HG03558 (cell line): ENCODE results near the gene RBMX.
"Not testable (repeated sequence)": the region's sequence is repeated elsewhere in the genome, so short reads cannot be mapped to it uniquely, and the experiment has no call there.

ENCODE experiments used
- ATAC-seq: cut with Tn5 transposase; IDR thresholded peaks from one replicate; pipeline ENCODE4 v1.9.1; 2021; ENCODE audit warnings: moderate number of reproducible peaks; ENCODE audit not compliant: unreplicated experiment; ENCODE audit errors: extremely low read depth

Gene RBMX

DNA sequence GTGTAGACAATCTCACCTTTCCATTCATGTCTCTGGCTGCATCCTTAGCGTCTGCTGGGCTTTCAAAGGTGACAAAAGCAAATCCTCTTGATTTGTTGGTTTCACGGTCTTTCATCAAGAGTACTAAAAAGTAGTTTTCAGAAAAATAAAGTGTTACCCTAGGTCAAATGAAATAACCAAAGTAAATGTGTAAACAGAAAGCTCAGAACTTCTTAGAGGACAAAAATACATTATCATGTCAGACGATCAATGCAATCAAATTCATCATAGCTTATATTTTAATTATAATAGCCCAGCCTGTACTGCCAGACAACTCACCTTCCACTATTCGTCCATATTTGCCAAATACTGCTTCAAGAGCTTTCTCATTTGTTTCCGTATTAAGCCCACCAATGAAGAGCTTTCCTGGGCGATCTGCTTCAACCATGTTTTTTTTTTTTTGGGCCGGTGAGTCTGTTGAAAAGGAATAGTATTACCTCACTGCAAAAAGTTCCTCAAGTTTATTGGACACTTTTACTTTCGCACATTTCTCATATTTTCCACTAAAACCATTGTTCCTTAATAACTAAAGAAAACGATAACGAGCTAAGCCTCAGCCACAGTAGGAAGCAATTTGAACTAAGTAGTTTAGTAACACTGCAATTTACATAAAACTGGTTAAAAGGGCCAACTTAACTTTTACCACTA is 1.4 kb downstream of the RBMX start:
- no peak for ATAC-seq

DNA sequence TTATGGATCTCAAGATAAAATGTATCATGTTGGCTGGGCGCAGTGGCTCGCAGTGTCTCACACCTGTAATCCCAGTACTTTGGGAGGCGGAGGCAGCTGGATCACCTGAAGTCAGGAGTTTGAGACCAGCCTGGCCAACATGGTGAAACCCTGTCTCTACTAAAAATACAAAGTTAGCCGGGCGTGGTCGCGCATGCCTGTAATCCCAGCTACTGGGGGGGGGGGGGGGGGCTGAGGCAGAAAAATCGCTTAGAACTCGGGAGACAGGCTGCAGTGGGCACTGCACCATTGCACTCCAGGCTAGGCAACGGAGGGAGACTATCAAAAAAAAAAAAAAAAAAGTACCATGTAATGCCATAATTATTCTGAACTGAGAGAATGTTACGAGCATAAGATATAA is 2.1 kb downstream of the RBMX start:
- ATAC-seq: no peak

DNA sequence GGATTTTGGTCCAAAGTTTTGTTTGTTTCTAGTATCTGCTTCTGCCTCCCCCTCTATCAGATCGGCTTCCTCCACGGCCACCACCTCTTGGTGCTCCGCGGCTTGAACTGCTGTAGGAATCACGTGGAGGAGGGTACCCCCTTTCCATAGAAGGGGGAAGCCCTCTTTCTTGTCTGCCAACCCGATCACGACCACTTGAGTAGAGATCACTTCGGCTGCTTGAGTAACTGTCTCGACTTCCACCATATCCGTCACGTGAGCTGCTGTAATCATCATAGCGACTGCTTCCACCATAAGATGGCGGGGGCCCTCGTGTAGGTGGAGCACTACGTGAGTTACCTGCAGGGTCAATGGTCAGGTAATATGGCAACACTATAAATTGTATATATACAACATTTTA is 6.4 kb downstream of the RBMX start:
- ATAC-seq: not testable (repeated sequence)

DNA sequence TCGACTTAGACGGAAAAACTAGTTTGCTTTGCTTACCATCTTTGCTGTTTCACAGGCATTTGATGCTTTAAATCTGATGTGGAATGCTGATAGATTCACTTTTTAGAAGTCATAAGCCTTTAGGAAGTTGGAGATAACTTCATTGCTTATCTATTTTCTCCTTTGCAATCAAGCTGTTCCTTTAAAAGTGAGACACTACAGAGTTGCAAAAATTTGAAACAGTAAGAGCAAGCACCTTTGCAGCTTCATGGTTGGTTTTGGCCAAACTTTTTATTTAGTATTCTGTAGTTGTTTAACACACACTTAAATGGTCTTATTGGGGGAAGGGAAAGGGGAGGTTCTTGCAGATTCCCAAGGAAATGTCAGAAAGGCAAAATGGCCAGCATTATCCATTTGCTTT is 7.3 kb downstream of the RBMX start:
- ATAC-seq: not testable (repeated sequence)

DNA sequence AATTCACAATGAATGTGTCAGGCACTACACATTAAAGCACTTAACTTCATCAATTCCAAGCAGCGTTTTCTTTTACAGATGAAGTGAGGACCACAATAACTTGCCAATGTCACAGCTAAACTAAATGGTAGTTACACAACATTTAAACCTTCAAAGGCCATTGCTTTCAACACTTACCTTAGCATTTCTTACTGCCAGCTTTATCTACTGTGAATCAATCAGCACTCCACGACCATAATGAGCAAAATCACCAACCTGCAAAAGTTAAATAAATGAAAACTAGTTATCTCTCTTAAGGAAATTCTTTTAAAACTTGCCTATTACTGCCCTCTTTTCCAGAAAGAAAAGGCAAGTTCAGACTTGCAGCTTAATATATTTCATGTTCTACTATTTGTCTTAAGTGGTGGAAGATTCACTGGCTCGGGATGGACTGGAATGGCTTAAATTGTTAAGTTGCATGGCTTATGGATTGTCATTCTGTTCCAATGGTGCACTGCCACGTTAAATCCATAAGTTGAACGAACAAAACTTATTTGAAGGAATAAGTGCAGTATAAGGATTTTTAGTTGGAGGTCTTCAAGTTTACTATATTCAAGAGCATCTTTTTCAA is 8.3 kb downstream of the RBMX start:
- no peak for ATAC-seq

DNA sequence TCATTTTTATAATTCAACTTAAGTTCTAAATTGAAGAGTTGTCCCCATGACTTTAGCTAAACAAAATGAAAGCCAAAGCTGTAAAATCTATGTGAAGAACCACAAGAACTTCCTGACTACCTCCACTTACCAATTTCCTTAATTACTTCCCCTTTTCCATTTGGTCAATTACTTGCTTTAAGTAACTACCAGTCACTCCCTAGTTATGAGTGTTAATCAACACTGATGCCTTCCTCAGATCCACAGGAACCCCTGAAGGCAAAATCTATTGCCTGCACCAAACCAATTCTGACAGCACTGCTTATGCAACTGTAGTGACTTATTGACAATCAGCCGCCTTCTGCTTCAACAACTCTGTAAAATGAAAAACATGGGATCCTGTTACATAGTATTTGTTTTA is 10.5 kb downstream of the RBMX start:
- no peak for ATAC-seq

DNA sequence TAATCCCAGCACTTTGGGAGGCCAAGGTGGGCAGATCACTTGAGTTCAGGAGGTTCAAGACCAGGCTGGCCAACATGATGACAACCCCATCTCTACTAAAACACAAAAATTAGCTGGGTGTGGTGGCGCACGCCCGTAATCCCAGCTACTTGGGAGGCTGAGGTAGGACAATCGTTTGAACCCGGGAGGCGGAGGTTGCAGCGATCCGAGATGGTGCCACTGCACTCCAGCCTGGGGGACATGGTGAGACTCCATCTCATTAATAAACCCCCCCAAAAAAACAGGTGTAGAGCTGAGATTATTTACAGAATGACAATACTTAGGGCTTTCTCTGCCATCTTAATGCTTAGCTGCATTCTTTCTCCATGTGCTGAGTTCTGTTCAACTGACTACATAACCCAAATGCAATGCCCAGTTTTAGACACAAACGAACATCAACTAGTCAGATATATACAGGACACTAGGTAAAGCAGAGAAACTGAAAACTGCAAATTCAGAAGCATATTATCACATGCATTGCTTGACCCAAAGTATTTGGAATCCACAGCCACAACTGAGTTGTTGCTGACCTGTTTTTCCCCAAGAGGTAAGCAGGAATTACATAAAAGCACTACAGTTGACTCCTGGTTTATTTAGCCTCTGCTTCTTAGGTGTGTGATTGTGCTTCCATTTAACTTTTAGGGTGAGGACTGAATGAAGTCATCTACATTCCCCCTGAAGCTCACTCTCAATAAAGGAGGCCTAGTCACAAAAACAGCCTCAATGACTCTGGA is 12.1 kb downstream of the RBMX start:
- ATAC-seq: no peak

DNA sequence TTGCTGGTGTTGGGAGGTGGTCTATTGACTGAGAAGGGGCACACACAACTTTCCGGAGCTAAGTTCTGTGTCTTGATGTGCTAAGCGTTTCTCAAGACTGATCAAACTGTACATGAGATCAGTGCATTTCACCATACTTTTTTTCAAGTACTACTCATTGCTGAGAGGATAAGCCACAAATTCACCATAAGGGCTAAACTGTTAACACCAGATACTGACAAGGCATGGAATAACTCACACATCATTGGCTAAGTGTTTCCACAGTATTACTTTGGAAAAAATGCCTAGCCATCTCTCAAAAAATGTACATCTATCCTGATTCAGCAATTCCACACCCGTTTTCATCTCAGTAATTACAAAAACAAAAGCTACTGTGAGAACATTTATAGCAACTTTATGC is 13.0 kb downstream of the RBMX start:
- no peak for ATAC-seq

DNA sequence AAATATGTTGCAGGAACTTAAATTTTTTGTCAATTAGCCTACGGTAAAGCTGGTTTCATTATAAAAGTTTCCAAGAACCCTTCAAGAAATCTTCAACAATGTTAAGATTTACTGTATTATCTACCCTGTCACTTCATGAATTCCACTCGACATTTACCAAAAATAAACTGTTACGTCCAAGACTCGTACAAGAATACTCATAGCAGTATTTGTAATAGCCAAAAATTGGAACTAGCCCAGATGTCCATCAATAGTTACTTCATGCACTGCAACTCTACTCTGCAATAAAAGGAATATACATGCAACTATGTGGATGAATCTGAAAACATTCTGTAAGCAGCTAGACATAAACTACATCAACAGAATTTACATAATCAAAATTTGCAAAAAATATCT is 13.4 kb downstream of the RBMX start:
- ATAC-seq: no peak

DNA sequence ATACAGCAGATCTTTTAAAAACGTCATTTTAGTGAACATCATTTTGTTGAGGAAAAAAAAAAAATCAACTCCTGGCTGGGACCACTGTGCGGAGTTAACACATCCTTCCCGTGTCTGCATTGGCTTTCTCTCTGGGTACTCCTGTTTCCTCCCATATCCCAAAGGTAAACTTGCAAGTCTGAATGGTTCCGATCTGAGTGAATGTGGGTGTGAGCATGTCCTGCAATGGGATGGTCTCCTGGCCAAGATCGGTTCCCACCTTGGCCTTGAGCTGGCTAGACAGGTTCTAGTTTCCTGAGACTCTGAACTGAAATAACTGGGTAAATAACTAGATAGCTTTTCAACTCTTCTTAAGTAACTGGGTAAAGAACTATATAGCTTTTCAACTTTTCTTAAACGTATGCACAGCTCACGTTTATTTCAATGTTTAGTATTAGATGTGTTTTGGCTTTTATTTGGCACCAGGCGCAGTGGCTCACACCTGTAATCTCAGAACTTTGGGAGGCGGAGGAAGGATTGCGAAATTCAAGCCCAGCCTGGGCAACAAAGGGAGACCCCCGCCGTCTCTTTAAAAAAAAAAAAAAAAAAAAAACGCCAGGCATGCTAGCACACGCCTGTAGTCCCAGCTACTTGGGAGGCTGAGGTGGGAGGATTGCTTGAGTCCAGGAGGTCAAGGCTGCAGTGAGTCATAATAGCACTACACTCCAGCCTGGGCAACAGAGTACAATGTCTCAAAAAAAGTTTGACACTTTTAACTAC is 14.0 kb downstream of the RBMX start:
- no peak for ATAC-seq

DNA sequence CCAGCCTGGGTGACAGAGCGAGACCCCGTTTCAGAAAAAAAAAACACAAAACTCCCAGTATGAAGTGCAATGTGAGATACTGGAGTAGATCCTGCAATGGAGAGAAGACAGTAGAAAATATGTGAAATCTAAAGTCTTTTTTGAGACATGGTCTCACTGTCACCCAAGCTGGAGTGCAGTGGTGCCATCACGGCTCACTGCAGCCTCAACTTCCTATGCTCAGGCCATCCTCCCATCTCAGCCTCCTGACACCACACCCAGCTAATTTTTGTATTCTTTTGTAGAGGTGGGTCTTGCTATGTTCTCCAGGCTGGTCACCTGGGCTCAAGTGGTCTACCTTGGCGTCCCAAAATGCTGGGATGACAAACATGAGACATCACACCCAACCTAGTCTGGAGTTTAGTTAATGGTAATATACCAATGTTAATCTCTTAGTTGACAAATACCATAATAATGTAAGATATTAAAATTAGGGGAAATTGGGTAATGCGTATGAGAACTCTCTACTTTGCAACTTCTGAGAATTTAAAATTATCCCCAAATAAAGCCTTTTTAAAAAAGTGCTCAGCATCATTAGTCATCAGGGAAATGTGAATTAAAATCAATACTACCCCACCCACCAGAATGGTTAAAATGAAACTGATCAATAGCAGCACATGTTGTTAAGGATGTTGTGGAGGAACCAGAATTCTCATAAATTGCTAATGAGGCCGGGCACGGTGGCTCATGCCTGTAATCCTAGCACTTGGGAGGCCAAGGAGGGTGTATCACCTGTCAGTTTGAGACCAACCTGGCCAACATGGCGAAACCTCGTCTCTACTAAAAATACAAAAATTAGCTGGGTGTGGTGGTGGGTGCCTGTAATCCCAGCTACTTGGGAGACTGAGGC is 15.0 kb downstream of the RBMX start:
- no peak for ATAC-seq

DNA sequence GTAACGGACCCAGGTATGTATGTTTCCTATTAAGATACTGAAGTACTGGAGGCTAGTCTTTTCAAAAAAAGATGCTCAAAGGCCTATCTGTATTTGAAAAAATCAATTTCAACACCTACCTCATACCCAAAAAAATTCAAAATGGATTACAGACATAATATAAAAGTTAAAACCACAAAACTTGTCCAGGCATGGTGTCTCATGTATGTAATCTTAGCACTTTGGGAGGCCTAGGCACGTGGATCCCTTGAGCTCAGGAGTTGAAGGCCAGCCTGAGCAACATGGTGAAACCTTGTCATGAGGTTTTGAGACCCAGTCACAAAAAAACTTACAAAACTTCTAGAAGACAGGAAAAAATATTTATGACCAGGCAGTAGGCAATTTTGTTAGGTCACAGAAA is 16.7 kb downstream of the RBMX start:
- no peak for ATAC-seq

DNA sequence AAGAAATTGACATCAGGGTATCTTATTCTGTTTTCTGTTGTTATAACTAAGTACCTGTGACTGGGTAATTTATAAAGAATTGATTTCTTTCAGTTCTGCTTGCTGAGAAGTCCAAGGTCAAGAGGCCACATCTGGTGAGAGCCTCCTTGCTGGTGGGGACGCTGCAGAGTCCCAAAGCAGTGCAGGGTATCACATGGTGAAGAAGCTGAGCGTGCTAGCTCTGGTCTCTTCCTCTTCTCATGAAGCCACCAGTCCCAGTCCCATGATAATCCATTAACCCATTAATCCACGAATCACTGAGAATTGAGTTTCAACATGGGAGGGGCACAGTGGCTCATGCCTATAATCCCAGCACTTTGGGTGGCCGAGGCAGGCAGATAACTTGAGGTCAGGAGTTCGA is 18.0 kb downstream of the RBMX start:
- no peak for ATAC-seq

DNA sequence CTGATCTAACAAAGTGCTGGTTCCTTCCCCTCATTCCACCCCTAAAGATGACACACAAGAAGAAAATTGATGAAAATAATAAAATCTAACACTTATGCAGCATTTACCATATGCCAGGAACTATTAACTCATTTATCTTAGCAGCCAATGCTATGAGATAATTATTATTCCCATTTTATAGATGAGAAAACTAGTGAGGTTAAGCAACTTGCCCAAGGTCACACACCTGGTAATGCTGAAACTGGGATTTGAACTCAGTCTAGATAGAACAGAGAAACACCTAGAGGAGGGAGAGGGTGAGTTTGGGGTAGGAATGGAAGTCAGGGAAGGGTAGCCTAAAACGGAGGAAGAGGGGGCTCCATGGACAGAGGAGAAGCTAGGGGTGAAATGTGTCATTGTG is 18.6 kb downstream of the RBMX start:
- ATAC-seq: no peak

DNA sequence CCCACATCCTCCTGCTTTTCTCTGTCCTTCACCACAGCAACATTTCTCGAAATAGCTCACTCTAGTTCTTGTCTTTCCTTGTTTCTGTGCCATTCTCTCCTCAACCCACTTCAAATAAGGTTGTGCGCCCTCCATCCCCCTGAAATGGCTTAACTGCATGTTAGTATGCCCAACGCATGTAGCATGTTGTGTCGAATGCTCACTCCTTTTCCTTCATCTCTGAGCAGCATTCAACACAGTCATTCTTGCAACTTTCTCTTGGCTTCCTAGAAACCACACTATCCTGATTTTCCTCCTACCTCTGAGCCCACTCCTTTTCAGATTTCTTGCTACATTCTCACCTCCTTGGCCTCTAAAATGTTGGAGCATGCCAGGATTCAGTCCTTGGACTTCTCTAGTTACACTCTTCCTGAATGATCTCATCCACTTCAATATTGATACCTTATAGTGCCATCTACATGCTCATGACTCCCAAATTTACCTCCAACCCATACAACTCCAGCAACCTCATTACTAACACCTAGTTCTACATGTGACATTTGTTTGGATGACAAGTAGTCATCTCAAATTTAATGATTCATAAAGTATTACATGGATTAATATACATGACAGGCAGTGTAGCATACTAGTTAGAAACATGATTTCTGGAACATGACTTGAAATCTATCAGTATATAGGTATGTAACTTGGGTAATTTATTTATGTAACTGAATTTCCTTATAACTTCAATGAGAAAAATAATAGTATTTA is 22.3 kb downstream of the RBMX start:
- no peak for ATAC-seq

DNA sequence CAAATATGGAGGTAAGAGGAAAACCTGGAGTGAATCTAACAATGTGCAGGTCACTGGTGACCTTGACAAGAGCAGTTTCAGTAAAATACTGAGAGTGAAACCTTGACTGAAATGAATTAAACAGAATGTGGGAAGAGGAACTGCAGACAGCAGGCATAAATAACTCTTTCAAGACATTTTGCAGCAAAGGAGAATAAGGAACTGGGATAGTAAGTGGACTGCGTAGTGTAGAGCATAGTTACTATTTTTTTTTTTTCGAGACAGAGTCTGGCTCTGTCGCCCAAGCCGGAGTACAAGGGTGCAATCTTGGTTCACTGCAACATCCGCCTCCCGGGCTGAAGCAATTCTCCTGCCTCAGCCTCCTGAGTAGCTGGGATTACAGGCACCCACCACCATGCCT is 24.0 kb downstream of the RBMX start:
- peak; percentile 73 for ATAC-seq

DNA sequence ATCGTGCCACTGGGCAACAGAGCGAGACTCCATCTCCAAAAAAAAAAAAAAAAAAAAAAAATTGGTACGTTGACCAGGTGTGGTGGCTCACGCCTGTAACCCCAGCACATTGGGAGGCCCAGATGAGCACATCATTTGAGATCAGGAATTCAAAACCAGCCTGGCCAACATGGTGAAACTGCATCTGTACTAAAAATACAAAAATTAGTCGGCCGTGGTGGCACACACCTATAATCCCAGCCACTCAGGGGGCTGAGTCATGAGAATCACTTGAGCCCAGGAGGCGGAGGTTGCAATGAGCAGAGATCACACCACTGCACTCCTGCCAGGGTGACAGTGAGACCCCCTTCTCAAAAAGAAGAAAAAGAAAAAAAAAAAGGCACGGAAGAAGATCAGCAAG is 24.5 kb downstream of the RBMX start:
- ATAC-seq: no peak

DNA sequence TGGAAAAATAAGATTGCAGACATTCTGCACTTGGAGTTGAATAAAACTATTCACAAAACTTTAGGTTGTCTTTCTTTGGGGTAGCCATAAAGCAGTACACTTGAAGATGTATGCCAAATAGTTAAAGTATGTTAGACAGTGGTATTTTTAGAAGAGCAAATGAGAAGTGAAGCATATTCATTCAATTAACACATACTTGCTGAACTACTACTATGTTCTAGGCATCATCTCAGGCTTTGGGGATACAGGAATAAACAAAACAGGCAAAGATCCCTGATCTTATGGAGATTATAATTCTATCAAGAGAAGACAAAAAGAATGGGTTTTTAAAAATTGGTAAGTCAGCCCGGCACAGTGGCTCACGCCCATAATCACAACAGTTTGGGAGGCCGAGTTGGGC is 29.0 kb downstream of the RBMX start:
- ATAC-seq: no peak

DNA sequence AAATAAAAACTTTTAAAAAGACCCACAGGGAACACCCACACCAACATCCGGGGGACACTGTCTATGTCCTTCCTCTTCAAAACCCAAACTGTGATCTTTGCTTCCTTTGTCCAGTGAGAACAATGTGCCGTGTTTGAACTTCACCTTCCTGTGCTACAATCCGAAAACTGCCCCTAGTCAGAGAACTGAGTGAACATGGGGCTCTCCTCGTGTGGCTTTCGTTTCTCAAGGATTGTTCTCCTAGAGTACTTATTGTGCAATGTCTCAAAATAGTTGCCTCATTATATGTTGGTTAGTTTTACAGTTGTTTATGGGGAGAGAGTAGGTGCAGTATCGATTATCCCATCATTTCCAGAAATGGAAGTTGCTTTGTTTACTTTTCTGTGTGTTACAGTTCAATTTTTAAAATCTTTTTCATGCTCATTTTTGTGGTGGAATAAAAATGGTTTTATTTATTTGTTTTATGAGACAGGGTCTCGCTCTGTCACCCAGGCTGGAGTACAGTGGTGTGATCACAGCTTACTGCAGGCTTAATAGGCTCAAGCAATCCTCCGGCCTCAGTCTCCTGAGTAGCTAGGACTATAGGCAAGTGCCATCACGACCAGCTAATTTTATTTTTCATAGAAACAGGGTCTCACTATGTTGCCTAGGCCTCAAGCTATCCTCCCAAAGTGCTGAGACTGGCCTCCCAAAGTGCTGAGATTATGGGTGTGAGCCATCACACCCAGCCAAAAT is 29.9 kb downstream of the RBMX start:
- no peak for ATAC-seq
